HG02970 (cell line): ENCODE results near the gene GOLM1.
"Not testable (repeated sequence)": the region's sequence is repeated elsewhere in the genome, so short reads cannot be mapped to it uniquely, and the experiment has no call there.

ENCODE experiments used
- ATAC-seq: cut with Tn5 transposase; IDR thresholded peaks from one replicate; pipeline ENCODE4 v1.9.1; 2021; ENCODE audit warnings: mild to moderate bottlenecking, moderate library complexity, moderate number of reproducible peaks; ENCODE audit not compliant: unreplicated experiment, low FRiP score

GOLM1 gene

GRCh38 chr9:86091477-86091876 lies 7.9 kb downstream of the GOLM1 start:
- ATAC-seq: no peak

- no peak for ATAC-seq
Observed at GRCh38 chr9:86082870-86083269, 16.5 kb downstream of the GOLM1 start.

GRCh38 chr9:86079865-86080469 lies 19.4 kb downstream of the GOLM1 start:
- ATAC-seq: no peak

GRCh38 chr9:86079421-86079831 lies 19.9 kb downstream of the GOLM1 start:
- ATAC-seq: no peak

GRCh38 chr9:86078731-86079130 lies 20.6 kb downstream of the GOLM1 start:
- ATAC-seq: no peak

GRCh38 chr9:86077276-86077675 lies 22.1 kb downstream of the GOLM1 start:
- ATAC-seq: no peak

- ATAC-seq: no peak
Observed at GRCh38 chr9:86075132-86076109, 23.9 kb downstream of the GOLM1 start.

- ATAC-seq: no peak
Observed at GRCh38 chr9:86073839-86074238, 25.5 kb downstream of the GOLM1 start.

GRCh38 chr9:86072394-86072877 lies 26.9 kb downstream of the GOLM1 start:
- ATAC-seq: no peak

- ATAC-seq: no peak
Observed at GRCh38 chr9:86069206-86069869, 30.0 kb downstream of the GOLM1 start.

GRCh38 chr9:86064220-86064619 lies 35.1 kb downstream of the GOLM1 start:
- ATAC-seq: no peak

- no peak for ATAC-seq
Observed at GRCh38 chr9:86062845-86063693, 36.3 kb downstream of the GOLM1 start.

GRCh38 chr9:86061972-86062739 lies 37.2 kb downstream of the GOLM1 start:
- no peak for ATAC-seq

GRCh38 chr9:86057491-86057890 lies 41.9 kb downstream of the GOLM1 start:
- no peak for ATAC-seq

GRCh38 chr9:86054695-86055094 lies 44.7 kb downstream of the GOLM1 start:
- ATAC-seq: no peak

- no peak for ATAC-seq
Observed at GRCh38 chr9:86052556-86053468, 46.5 kb downstream of the GOLM1 start.

GRCh38 chr9:86048018-86048742 lies 51.2 kb downstream of the GOLM1 start:
- ATAC-seq: not testable (repeated sequence)

GRCh38 chr9:86047361-86047760 lies 52.0 kb downstream of the GOLM1 start:
- no peak for ATAC-seq
